GM18858 (cell line): ENCODE measurements around the gene SH3PXD2A.

Experiments
- ATAC-seq: cut with Tn5 transposase; IDR thresholded peaks from one replicate; pipeline ENCODE4 v1.9.1; 2021; ENCODE audit not compliant: unreplicated experiment

SH3PXD2A gene

DNA sequence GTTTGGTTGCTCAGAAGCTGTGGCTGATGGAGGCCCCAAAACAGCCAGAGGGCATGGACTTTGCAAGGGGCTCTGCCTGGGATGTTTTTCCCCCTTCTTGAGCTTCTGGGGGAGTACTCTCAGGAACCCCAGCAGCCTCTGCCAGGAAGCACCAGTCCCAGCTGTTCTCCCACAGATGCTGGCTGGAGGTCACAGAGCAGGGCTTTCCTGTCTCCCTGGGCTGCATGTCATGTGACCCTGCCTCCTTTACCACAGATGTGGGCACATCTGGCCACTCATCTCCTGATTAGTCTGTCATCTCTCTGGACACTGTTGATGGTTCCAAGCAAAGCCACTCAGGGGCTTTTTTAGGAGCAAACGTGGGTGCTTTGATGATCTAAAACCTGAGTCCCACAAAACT is 225.2 kb downstream of the SH3PXD2A start:
- ATAC-seq, result no peak

- no peak for ATAC-seq
These were observed 225.8 kb downstream of the SH3PXD2A start for GRCh38 chr10:103629581-103629980.

DNA sequence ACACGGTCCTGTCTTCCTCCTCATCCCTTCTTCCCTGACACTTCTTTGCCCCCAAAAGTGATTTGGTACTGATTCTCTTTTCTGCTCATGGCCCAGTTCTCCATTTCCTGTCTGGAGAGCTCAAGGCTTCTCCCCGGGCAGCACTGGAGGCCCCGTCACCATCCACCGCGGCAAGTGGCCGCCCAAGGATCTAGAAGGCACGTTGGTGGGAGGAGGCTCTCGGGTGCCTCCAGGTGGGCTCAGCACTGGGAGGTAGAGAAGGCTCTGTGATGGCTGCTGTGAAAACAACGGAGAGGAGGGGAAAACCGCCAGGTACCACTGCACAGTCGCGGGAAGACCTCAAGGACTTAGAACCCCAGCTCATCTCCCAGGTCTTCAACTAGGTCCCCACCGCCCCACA is 227.5 kb downstream of the SH3PXD2A start:
- no peak for ATAC-seq

DNA sequence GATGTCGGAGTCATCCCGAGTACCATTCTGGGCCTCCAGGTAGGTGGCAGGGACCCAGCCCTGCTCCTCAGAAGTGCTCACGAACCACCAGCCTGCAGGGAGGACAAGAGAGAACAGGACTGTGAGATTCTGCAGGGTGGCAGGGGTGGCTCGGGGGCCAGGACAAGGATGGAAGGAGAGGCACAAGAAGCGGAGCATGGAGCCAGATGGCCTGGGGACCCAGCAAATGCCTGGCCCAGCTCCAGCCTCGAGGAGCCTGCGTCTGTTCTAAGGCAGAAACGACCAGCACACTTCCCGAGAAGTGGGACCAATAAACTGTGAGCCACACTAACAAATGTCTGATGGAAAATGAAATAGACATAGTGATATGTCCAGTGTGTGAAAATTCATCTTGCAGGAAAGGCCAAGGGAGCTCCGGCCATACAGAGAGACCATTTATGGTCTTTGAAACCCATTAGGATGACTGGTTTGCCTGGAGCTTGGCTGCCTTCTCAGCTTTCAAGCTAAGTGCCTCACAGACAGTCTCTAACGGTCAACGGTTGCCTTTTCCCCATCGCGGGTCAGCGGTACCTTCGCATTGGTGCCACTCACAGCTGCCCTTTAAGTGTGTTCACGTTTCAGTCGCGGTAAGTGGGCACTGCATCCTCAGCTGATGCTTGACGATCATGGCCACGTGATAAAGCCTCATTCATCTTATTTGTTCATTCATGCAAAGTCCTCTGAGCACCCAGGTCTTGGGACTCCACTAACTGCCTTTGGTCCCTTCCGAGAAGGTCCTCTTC is 228.1 kb downstream of the SH3PXD2A start:
- no peak for ATAC-seq

GRCh38 chr10:103626178-103626577 is 229.2 kb downstream of the SH3PXD2A start:
- no peak for ATAC-seq

- no peak for ATAC-seq
These were observed 232.3 kb downstream of the SH3PXD2A start for GRCh38 chr10:103622935-103623574.

GRCh38 chr10:103622286-103622685 is 233.1 kb downstream of the SH3PXD2A start:
- no peak for ATAC-seq

DNA sequence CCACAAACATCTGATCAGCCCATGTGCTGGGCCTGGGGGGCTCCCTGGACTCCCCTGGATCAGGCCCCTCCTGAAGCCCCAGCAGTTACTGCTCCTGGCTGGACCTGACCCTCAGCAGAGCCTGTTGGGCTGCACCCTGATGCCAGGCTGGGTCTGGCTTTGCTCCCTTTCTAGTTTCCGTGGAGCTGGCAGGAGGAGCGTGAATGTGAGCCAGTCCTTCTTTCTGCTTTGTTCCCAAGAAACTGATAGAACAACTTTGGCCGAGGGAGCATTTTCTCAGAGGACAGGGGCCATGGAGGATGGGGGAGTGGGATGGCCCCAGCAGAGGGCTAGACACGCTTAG is 233.6 kb downstream of the SH3PXD2A start:
- ATAC-seq, result no peak

GRCh38 chr10:103620891-103621782 is 234.2 kb downstream of the SH3PXD2A start:
- ATAC-seq, result no peak

DNA sequence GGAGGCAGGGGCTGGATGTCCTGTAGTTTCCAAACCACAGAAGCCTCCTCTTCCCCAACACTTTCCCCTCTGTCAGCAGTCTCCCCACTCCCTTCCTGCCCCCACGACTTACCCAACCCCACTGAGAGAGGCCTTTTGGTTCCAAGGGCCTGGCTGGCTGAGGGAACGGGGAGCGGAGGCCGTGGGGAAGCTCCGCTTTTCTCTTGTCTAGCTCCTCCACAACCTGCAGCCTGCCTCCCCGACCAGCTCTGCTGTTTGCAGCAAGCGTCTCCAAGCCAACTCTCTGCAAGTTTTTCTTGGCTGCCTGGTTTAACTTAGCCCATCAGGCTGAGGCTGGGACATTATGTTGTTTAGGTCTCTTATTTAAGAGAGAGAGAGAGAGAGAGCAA is 235.0 kb downstream of the SH3PXD2A start:
- ATAC-seq, result no peak

GRCh38 chr10:103619424-103620351 is 235.7 kb downstream of the SH3PXD2A start:
- no peak for ATAC-seq

DNA sequence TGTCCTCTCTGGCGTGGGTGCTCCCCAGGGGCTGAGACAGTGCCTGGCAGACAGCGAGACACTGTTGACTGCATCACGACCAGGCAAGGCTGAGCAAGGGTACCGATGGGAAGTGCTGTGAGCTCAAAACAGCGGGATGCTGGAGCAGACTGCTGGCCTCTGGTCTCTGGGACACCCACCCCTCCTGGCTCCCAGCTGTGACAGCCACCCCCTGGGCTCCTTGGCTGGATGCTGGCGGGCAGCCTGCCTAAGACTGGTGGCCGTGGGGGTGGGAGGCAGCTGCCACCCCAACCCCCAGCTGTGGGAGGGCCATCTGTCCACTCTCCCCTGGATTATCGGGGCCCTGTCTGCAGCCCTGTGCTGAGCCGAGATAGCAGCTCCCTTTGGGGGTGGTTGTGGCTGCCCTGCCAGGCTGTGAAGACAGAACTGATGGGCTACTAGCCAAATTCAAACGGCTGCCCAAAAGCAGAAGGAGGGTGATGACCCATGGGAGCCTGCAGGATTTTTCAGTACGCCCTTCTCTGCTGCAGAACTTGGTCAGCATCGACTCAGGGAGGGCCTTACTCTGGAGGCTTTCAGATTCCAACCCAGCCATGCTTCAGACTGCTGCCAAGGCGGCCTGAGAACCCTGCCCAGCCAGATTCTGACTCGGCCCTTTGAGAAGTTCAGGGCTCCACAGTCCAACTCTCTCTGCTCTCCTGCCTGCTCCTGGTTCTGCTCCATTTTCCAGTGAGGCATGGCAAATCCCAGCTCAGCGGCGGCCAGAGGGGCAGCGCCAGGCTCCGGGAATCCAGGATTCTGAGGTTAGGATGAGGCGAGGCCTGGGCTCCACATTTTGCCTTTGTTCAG is 236.6 kb downstream of the SH3PXD2A start:
- ATAC-seq, result no peak

DNA sequence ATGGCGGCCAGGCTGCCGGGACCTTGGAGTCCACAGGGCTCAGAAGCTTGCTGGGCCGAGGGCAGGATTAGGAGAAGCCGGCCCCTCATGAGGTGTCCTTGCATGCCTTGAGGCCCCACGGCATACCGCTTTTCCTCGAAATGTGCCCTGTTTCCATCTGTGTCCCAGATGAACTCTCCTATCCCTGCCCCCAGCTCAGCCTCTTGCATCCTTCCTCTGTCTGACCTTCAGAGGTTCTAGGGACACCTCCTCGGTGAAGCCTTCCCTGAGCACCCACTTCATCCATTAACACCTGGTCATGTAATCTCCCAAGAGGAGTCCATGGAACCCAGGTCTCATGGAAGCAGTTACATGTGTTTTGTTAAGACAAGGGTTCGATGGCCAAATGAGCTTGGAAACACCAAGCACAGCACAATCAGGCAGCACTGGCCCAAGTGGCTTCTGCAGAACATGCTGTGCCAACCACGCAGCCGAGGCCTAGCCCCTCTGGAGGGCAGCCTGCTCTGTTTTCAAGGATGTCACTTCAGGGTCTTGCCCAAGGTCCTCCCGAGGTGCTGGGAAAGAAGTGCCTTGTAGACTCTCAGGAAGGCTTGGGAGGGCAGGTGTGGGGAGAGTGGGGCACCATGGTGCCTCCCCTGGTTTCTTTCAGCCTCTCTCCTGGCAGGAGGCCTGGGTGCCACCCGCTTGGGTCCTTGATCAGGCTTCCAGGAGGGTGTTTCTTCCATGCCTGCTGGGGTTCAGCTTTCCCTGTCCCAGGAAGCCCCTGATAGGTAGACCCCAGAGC is 237.6 kb downstream of the SH3PXD2A start:
- no peak for ATAC-seq

GRCh38 chr10:103616705-103617601 is 238.4 kb downstream of the SH3PXD2A start:
- no peak for ATAC-seq

DNA sequence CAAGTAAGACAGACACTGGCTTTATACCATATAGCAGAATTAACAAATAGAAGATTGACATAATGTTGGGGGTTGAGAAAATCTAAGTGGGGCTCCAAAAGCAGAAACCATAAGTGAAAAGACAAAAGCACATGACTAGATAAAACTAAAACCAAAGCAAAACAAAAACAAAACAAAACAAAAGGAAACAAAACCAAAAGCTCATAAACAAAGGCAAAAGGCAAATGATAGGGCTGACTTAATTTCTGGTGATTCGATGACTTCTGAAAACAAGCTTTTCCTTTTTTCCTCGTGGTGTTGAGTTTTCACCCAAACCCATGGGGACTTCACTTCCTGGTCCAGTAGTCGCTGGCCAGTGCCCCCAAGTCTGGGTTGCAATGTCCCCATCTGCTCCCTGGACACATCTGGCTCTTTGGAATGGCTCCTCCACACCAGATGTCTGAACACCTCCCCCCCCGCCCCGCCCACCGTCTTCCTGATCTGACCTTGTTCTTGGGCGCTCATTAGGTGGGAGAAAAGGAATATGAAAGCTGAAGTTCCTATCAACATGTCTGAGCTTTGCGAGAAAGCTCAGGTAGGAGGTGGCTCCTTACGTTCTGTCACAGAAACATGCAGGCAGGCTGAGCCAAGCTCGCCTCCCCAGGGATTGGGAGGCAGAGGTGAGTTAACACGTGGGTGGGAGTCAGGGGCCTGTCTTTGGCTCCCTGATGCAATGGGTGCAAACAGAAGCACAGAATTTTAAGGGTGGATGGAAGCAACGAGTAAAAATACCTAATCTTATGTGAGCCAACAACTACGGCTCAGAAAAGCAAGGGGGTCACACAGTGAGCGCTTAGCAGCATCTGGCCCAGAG is 240.8 kb downstream of the SH3PXD2A start:
- ATAC-seq, result no peak

DNA sequence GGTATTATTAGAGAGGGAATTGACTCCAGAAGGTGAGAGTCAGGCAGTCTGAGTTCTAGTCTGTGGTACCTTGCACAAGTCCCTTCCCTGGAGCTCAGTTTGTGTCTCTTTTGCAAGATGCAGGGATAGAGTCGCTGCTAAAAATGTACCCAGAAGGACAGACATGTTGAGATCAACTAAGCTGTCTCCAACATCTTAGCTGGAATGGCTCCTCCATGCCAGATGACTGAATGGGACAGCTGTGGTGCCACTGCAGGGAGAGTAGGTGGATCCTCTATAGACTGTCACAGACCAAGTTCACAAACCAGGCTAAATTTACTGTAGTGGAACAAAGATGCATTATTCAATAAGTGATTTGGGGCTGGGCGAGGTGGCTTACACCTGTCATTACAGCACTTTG is 241.8 kb downstream of the SH3PXD2A start:
- ATAC-seq, result no peak
